HEK293 (cell line): ENCODE results near the gene CSNK1G2.

Experiments
- CTCF ChIA-PET: fragments of 350-600 bp; formaldehyde crosslinking; extraction: SDS; loops from one replicate; lab custom pipeline; 2021; ENCODE audit warnings: antibody characterized with exemption; lab: Yijun Ruan, JAX
- POLR2A ChIA-PET: fragments of 300-600 bp; formaldehyde crosslinking; extraction: SDS; loops from one replicate; lab custom pipeline; 2020; ENCODE audit warnings: antibody characterized with exemption, inconsistent platforms; lab: Yijun Ruan, JAX
- H3K27ac ChIP-seq: fragments of 200-500 bp; sonication (Bioruptor generic); 2 replicates; pipeline ENCODE4 v1.5.1; 2014; ENCODE audit warnings: low read depth, low read length, control low read depth, inconsistent platforms; ENCODE audit errors: extremely low read depth
- H3K36me3 ChIP-seq, 2 experiments: fragments of 200-500 bp in 1 of 2; sonication (Bioruptor generic) in 1 of 2; 1 replicate in 1 of 2; 2 replicates in 1 of 2; pipeline ENCODE4 v1.5.1; 2014 to 2017; ENCODE audit warnings: inconsistent platforms in 2 of 2, low read length in 2 of 2; ENCODE audit not compliant: control insufficient read depth in 2 of 2, insufficient read depth in 1 of 2
- H3K4me1 ChIP-seq: fragments of 200-500 bp; sonication (Bioruptor generic); 2 replicates; pipeline ENCODE4 v1.5.1; 2014; ENCODE audit warnings: mild to moderate bottlenecking, low read length, inconsistent platforms; ENCODE audit not compliant: control insufficient read depth, insufficient read depth
- H3K4me3 ChIP-seq: 2 replicates; pipeline ENCODE4 v1.5.1; 2011; ENCODE audit warnings: low read depth, mild to moderate bottlenecking, control low read depth, low read length, moderate library complexity
- H3K9me3 ChIP-seq: fragments of 200-500 bp; sonication (Bioruptor generic); 2 replicates; pipeline ENCODE4 v1.5.1; 2014; ENCODE audit warnings: low read depth, low read length, inconsistent platforms; ENCODE audit not compliant: control insufficient read depth, insufficient read depth
- HOXD13 ChIP-seq: sonication (generic); formaldehyde crosslinking; IDR thresholded peaks from 2 replicates; pipeline ENCODE4 v1.8.0; 2022; ENCODE audit warnings: missing genetic modification reagents, borderline replicate concordance
- ZBTB7A ChIP-seq: fragments of 450-650 bp; formaldehyde crosslinking; IDR thresholded peaks from 2 replicates; pipeline ENCODE4 v1.5.1; 2016; ENCODE audit warnings: low read depth, missing biosample characterization, missing genetic modification characterization
- ZFHX2 ChIP-seq: fragments of 450-650 bp; formaldehyde crosslinking; conservative IDR thresholded peaks from 2 replicates; pipeline ENCODE4 v1.5.1; 2016; ENCODE audit warnings: missing biosample characterization, missing genetic modification characterization
- ZFP69B ChIP-seq: fragments of 450-650 bp; formaldehyde crosslinking; IDR thresholded peaks from 2 replicates; pipeline ENCODE4 v1.5.1; 2016; ENCODE audit warnings: missing biosample characterization, missing genetic modification characterization
- ZNF132 ChIP-seq: fragments of 450-650 bp; formaldehyde crosslinking; IDR thresholded peaks from 2 replicates; pipeline ENCODE4 v1.5.1; 2017; ENCODE audit warnings: missing biosample characterization, missing genetic modification characterization, borderline replicate concordance
- ZNF140 ChIP-seq: fragments of 450-650 bp; formaldehyde crosslinking; IDR thresholded peaks from 2 replicates; pipeline ENCODE4 v1.5.1; 2016; ENCODE audit warnings: missing biosample characterization, missing genetic modification characterization
- ZNF16 ChIP-seq: fragments of 450-650 bp; formaldehyde crosslinking; IDR thresholded peaks from 2 replicates; pipeline ENCODE4 v1.5.1; 2016; ENCODE audit warnings: low read depth, missing biosample characterization, missing genetic modification characterization
- ZNF266 ChIP-seq: fragments of 450-650 bp; formaldehyde crosslinking; IDR thresholded peaks from 2 replicates; pipeline ENCODE4 v1.5.1; 2016; ENCODE audit warnings: missing biosample characterization, missing genetic modification characterization, low read depth
- ZNF391 ChIP-seq: fragments of 450-650 bp; formaldehyde crosslinking; IDR thresholded peaks from 2 replicates; pipeline ENCODE4 v1.5.1; 2016; ENCODE audit warnings: low read depth, missing biosample characterization, missing genetic modification characterization, borderline replicate concordance
- ZNF521 ChIP-seq: fragments of 450-650 bp; formaldehyde crosslinking; IDR thresholded peaks from 2 replicates; pipeline ENCODE4 v1.5.1; 2017; ENCODE audit warnings: missing biosample characterization, mild to moderate bottlenecking, missing genetic modification characterization
- ZNF544 ChIP-seq: fragments of 450-650 bp; formaldehyde crosslinking; IDR thresholded peaks from 2 replicates; pipeline ENCODE4 v1.5.0; 2017; ENCODE audit warnings: missing biosample characterization, missing genetic modification characterization
- ZNF549 ChIP-seq: fragments of 450-650 bp; IDR thresholded peaks from 2 replicates; pipeline ENCODE4 v1.5.1; 2018; ENCODE audit warnings: missing biosample characterization, missing genetic modification characterization, mild to moderate bottlenecking, inconsistent platforms, moderate library complexity
- ZNF600 ChIP-seq: fragments of 450-650 bp; formaldehyde crosslinking; IDR thresholded peaks from 2 replicates; pipeline ENCODE4 v1.5.1; 2016; ENCODE audit warnings: missing biosample characterization, missing genetic modification characterization
- ZNF701 ChIP-seq: fragments of 450-650 bp; formaldehyde crosslinking; IDR thresholded peaks from 2 replicates; pipeline ENCODE4 v1.5.1; 2016; ENCODE audit warnings: missing biosample characterization, missing genetic modification characterization
- ZSCAN16 ChIP-seq: fragments of 450-650 bp; formaldehyde crosslinking; IDR thresholded peaks from 2 replicates; pipeline ENCODE4 v1.5.1; 2016; ENCODE audit warnings: missing biosample characterization, missing genetic modification characterization
- TF ChIP-seq, protein P1 (sequence below): fragments of 450-650 bp; formaldehyde crosslinking; IDR thresholded peaks from 2 replicates; pipeline ENCODE4 v1.5.1; 2016; ENCODE audit warnings: missing biosample characterization, missing genetic modification characterization
- TF ChIP-seq, protein P2 (sequence below): IDR thresholded peaks from 2 replicates; pipeline ENCODE4 v1.6.1; 2011; ENCODE audit warnings: mild to moderate bottlenecking, low read depth, low read length, borderline replicate concordance
- TF ChIP-seq, protein P3 (sequence below): fragments of 450-650 bp; formaldehyde crosslinking; IDR thresholded peaks from 2 replicates; pipeline ENCODE4 v1.5.1; 2016; ENCODE audit warnings: missing biosample characterization, missing genetic modification characterization, borderline replicate concordance
- TF ChIP-seq, protein P4 (sequence below): fragments of 450-650 bp; formaldehyde crosslinking; IDR thresholded peaks from 2 replicates; pipeline ENCODE4 v1.5.1; 2016; ENCODE audit warnings: missing biosample characterization, missing genetic modification characterization
- TF ChIP-seq, protein P5 (sequence below): fragments of 450-650 bp; formaldehyde crosslinking; IDR thresholded peaks from 2 replicates; pipeline ENCODE4 v1.5.1; 2016; ENCODE audit warnings: missing biosample characterization, missing genetic modification characterization
- TF ChIP-seq, protein P6 (sequence below): fragments of 450-650 bp; formaldehyde crosslinking; IDR thresholded peaks from 2 replicates; pipeline ENCODE4 v1.5.1; 2017; ENCODE audit warnings: missing biosample characterization, missing genetic modification characterization

The CSNK1G2 gene

DNA sequence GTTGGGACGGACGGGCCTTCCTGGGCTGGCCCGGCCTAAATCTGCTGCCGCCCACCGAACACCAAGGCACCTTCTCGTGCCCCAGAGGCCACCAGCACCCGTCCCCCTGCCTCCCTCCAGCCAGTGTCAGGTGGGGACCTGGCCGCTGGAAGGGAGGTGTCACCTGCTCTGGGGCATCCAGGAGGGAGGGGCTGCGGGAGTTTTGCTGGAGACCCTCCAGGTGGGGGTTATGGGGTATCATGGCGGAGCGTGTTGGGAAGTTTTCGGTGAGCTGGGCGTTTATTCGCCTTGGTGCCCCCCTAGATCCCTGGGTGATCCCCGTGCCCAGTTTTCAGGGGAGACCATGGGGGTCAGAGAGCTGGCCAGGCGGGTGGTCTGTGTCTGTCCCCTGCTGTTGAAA lies 9.7 kb downstream of the CSNK1G2 start:
- peaks cover 3 to 39% of the 10 kb centered on the region in 2 experiments; a peak in 2 of 3 replicates for H3K36me3 ChIP-seq
- TF ChIP-seq, protein P1, sequence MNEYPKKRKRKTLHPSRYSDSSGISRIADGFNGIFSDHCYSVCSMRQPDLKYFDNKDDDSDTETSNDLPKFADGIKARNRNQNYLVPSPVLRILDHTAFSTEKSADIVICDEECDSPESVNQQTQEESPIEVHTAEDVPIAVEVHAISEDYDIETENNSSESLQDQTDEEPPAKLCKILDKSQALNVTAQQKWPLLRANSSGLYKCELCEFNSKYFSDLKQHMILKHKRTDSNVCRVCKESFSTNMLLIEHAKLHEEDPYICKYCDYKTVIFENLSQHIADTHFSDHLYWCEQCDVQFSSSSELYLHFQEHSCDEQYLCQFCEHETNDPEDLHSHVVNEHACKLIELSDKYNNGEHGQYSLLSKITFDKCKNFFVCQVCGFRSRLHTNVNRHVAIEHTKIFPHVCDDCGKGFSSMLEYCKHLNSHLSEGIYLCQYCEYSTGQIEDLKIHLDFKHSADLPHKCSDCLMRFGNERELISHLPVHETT = no peak
- TF ChIP-seq, protein P2, sequence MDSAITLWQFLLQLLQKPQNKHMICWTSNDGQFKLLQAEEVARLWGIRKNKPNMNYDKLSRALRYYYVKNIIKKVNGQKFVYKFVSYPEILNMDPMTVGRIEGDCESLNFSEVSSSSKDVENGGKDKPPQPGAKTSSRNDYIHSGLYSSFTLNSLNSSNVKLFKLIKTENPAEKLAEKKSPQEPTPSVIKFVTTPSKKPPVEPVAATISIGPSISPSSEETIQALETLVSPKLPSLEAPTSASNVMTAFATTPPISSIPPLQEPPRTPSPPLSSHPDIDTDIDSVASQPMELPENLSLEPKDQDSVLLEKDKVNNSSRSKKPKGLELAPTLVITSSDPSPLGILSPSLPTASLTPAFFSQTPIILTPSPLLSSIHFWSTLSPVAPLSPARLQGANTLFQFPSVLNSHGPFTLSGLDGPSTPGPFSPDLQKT = no peak
- TF ChIP-seq, protein P3, sequence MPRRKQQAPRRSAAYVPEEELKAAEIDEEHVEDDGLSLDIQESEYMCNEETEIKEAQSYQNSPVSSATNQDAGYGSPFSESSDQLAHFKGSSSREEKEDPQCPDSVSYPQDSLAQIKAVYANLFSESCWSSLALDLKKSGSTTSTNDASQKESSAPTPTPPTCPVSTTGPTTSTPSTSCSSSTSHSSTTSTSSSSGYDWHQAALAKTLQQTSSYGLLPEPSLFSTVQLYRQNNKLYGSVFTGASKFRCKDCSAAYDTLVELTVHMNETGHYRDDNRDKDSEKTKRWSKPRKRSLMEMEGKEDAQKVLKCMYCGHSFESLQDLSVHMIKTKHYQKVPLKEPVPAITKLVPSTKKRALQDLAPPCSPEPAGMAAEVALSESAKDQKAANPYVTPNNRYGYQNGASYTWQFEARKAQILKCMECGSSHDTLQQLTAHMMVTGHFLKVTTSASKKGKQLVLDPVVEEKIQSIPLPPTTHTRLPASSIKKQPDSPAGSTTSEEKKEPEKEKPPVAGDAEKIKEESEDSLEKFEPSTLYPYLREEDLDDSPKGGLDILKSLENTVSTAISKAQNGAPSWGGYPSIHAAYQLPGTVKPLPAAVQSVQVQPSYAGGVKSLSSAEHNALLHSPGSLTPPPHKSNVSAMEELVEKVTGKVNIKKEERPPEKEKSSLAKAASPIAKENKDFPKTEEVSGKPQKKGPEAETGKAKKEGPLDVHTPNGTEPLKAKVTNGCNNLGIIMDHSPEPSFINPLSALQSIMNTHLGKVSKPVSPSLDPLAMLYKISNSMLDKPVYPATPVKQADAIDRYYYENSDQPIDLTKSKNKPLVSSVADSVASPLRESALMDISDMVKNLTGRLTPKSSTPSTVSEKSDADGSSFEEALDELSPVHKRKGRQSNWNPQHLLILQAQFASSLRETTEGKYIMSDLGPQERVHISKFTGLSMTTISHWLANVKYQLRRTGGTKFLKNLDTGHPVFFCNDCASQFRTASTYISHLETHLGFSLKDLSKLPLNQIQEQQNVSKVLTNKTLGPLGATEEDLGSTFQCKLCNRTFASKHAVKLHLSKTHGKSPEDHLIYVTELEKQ (tag by site-specific recombination) = no peak
- no peak for TF ChIP-seq ZFHX2
- TF ChIP-seq ZNF544 (tag by site-specific recombination) = no peak
- TF ChIP-seq, protein P4, sequence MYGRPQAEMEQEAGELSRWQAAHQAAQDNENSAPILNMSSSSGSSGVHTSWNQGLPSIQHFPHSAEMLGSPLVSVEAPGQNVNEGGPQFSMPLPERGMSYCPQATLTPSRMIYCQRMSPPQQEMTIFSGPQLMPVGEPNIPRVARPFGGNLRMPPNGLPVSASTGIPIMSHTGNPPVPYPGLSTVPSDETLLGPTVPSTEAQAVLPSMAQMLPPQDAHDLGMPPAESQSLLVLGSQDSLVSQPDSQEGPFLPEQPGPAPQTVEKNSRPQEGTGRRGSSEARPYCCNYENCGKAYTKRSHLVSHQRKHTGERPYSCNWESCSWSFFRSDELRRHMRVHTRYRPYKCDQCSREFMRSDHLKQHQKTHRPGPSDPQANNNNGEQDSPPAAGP (tag by site-specific recombination) = no peak
- TF ChIP-seq ZNF16 = no peak
- TF ChIP-seq ZSCAN16 = no peak
- no peak for TF ChIP-seq ZNF521 (tag by site-specific recombination)
- TF ChIP-seq HOXD13 = no peak
- TF ChIP-seq, protein P5, sequence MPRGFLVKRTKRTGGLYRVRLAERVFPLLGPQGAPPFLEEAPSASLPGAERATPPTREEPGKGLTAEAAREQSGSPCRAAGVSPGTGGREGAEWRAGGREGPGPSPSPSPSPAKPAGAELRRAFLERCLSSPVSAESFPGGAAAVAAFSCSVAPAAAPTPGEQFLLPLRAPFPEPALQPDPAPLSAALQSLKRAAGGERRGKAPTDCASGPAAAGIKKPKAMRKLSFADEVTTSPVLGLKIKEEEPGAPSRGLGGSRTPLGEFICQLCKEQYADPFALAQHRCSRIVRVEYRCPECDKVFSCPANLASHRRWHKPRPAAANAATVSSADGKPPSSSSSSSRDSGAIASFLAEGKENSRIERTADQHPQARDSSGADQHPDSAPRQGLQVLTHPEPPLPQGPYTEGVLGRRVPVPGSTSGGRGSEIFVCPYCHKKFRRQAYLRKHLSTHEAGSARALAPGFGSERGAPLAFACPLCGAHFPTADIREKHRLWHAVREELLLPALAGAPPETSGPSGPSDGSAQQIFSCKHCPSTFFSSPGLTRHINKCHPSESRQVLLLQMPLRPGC (tag by site-specific recombination) = no peak
- no peak for TF ChIP-seq ZNF701
- TF ChIP-seq ZFP69B = no peak
- TF ChIP-seq ZNF266 (tag by site-specific recombination) = no peak
- H3K27ac ChIP-seq = no peak overlapping the region
- no peaks in the 10 kb centered on the region for H3K4me1 ChIP-seq
- no peaks in the 10 kb centered on the region for H3K9me3 ChIP-seq
- H3K4me3 ChIP-seq = no peak overlapping the region
- CTCF ChIA-PET = interaction anchor here (0.7 to 1.0 kb wide), 2 partner anchors 20 to 48 kb away, joined by 4 read pairs; no protein-coding TSS in a partner anchor
- POLR2A ChIA-PET = no interaction called here

DNA sequence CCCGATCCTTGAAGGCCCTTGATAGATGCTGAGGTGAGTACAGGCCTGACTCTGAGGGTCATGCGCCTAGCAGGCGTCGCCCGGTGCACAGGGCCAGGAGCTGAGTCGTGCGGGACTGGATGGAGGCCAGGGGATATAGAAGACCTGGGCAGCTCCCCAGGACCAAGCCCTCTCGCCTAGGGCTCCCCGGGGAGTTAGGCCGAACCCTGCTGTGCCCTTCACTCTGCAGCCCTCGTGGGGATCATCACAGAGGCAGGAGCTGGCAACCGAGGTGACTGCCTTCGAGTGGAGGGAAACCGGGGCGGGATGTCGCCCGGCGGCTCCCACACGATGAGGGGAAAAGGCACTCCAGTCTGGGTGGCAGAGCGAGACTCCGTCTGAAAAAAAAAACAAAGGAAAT lies 11.7 kb downstream of the CSNK1G2 start:
- POLR2A ChIA-PET = interaction anchor here (0.7 kb wide), 1 partner anchor 185 kb away, joined by 3 read pairs; no protein-coding TSS in a partner anchor
- no peak for TF ChIP-seq ZNF391 (tag by site-specific recombination)
- TF ChIP-seq ZNF549 = no peak
- no peak for TF ChIP-seq ZBTB7A (tag by site-specific recombination)
- no peak for TF ChIP-seq ZNF132 (tag by site-specific recombination)
- TF ChIP-seq ZNF600 = peak; percentile 31; the same call in 1 of the 2 replicates
- TF ChIP-seq, protein P1 = no peak
- TF ChIP-seq, protein P6, sequence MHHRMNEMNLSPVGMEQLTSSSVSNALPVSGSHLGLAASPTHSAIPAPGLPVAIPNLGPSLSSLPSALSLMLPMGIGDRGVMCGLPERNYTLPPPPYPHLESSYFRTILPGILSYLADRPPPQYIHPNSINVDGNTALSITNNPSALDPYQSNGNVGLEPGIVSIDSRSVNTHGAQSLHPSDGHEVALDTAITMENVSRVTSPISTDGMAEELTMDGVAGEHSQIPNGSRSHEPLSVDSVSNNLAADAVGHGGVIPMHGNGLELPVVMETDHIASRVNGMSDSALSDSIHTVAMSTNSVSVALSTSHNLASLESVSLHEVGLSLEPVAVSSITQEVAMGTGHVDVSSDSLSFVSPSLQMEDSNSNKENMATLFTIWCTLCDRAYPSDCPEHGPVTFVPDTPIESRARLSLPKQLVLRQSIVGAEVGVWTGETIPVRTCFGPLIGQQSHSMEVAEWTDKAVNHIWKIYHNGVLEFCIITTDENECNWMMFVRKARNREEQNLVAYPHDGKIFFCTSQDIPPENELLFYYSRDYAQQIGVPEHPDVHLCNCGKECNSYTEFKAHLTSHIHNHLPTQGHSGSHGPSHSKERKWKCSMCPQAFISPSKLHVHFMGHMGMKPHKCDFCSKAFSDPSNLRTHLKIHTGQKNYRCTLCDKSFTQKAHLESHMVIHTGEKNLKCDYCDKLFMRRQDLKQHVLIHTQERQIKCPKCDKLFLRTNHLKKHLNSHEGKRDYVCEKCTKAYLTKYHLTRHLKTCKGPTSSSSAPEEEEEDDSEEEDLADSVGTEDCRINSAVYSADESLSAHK (tag by site-specific recombination) = no peak
- TF ChIP-seq ZNF140 (tag by site-specific recombination) = no peak

More for the DNA sequence above, 11.7 kb downstream of the CSNK1G2 start:
- H3K36me3 ChIP-seq = peaks cover 3 to 34% of the 10 kb centered on the region in 2 experiments; a peak in 2 of 3 replicates
- no peak overlapping the region for H3K4me3 ChIP-seq
- H3K9me3 ChIP-seq = no peaks in the 10 kb centered on the region
- CTCF ChIA-PET = interaction anchor here (0.7 kb wide), 1 partner anchor 23 kb away, joined by 3 read pairs; no protein-coding TSS in a partner anchor
- no peak overlapping the region for H3K27ac ChIP-seq
- H3K4me1 ChIP-seq = no peaks in the 10 kb centered on the region
